CMK (cell line): Measurements from ENCODE around the gene BCOR.

Source experiments
- DNase-seq: peaks from one replicate; pipeline ENCODE4 v3.0.0-alpha.2; 2010; ENCODE audit warnings: low read depth

The BCOR gene

DNA sequence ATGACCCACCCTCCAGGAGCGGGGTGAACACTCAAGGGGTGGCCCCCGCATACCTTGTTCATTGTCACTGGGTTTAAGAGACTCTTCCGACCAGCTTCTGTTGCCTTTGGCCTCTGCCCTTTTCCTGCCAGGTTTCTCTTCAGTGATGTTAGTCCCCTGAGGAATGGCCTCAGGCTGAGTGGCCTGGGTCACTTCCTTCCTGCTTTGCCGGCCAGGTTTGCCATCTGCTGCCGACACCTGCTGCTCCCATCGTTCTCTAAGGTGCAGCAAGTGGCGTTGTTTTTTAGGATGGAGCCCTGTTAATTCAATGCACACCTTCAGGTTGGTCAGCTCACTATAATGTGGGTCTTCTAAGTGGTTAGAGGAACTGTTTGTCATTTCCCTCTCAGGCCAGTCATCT lies 34.2 kb downstream of the BCOR start:
- DNase-seq = no peak

DNA sequence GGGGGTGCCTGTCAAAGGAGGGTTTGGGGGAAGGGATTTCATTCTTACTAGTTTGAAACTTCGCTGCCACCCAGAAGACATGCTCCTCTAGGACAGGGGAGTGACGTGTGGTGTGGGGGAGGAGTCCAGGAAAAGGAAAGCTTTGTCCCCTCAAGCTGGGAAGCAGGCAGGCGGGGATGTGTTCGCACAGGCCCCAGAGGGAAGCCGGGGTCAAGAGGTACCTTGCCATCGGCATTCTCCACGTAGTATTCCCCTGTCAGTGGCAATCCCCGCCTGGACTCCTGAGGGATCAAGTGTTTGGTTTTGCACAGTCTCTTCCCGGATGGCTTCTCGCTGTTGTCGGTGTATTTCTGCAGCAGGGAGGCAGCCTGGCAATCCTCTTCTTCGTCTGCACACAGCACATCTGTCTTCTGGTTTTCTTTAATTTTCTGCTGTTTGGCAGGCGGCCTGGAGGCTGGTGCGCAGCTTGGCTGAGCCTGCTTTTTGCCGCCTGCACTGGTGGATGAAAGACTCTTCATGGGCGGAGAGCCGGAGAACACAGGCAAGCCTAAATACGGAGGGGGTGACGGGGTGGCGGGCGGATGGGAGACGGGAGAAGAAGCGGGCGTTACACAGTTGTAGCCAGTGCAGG lies 35.1 kb downstream of the BCOR start:
- DNase-seq = no peak

- no peak for DNase-seq
Observed at GRCh38 chrX:40061871-40062524, 35.8 kb downstream of the BCOR start.

DNA sequence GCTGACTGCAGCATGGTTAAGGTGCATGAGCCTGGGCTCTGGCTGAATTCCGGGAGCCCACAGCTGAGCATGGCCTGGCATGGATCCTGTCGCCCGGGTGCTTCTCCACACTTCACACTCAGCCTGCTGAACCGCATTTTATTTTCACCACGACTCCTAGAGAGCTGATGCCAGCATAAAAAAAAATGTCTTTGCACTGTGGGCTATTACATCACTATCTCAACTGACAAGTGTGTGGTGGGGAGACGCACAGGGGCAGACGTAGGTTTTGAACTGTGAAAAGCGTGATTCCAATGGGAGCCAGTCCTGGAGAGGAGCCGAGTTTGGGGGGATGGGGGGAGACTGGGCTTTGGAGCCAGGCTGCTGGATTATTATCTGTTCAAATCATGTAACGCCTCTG lies 36.8 kb downstream of the BCOR start:
- no peak for DNase-seq

DNA sequence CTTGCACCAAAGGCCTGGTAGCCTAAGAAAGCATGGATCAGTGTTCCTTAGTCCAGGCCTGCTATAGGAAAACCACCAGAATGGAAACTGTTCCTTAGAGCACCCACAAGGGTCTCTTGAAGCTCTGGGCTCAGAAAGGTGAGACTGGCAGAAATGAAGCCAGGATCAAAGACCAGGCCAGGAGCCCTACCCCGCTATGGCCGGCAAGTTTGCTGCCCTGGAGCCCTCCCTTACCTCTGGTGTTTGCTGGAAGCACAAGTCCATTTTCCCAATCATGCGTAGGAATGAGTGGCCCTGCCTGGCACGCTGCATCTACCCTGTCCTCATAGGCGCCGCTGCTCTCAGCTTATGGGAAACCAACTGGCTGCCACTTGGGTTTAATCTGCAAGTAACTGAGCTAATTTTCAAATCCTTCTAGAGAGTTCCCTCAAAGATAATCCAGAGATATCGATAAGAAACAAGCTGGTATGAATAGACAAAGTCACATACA lies 37.4 kb downstream of the BCOR start:
- DNase-seq = no peak

GRCh38 chrX:40058719-40059118 lies 39.0 kb downstream of the BCOR start:
- DNase-seq = no peak

GRCh38 chrX:40057405-40057804 lies 40.4 kb downstream of the BCOR start:
- no peak for DNase-seq

GRCh38 chrX:40056420-40056819 lies 41.3 kb downstream of the BCOR start:
- DNase-seq = no peak

GRCh38 chrX:40055495-40055894 lies 42.3 kb downstream of the BCOR start:
- no peak for DNase-seq

- DNase-seq = no peak
Observed at GRCh38 chrX:40054793-40055192, 43.0 kb downstream of the BCOR start.

DNA sequence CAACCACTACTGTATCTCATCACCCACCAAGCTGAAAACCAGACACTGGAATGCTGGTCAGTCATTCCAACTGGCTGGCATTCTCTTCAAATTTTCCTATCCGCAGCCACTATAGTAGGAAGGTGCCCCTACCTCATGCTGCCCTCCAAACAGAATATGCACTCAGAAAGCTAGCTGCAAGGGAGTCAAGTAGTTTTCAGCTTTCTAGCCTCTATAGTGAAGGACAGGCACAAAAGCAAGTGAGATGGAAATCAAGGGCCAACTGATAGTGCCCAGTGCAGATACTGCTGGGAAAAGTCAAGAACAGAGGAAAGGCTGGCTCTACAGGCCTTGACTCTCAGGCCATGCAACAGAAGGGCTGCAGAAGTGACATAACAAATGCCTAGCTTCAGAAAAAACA lies 47.2 kb downstream of the BCOR start:
- DNase-seq = no peak

- DNase-seq = no peak
Observed at GRCh38 chrX:40049084-40049641, 48.6 kb downstream of the BCOR start.

DNA sequence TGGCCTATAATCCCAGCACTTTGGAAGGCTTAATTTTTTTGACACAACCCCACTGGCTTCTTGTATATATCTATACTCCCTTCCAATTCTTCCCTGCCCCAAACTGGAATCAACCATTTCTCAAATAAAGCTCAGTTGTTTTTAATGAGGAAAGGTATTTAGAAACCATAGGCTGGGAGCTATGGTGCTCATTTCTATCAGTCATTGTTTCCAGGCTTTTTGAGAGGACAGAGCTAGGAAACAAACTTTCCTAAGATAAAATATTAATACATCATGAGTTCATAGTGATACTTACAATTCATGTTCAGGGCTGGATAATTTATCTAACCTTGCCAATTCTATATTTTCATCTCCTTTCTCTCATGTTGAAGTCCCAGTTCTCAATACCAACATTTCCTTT lies 50.3 kb downstream of the BCOR start:
- DNase-seq = no peak

DNA sequence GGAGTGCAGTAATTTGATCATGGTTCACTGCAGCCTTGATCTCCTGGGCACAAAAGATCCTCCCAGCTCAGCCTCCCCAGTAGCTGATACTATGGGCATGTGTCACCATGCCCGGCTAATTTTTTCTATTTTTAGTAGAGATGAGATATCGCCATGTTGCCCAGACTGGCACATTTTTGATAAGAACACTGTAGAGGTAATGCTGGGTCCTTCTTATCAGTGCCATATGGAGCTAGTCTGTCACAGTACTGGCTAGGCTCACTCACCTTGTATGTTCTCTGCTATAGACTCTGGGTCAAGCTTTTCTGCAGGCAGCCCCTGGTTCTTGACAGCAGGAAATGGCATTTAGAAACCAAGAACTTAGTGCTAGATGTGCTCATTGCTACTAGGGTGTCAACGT lies 53.9 kb downstream of the BCOR start:
- peak; percentile 12 for DNase-seq

GRCh38 chrX:40041915-40042314 lies 55.8 kb downstream of the BCOR start:
- DNase-seq = no peak

DNA sequence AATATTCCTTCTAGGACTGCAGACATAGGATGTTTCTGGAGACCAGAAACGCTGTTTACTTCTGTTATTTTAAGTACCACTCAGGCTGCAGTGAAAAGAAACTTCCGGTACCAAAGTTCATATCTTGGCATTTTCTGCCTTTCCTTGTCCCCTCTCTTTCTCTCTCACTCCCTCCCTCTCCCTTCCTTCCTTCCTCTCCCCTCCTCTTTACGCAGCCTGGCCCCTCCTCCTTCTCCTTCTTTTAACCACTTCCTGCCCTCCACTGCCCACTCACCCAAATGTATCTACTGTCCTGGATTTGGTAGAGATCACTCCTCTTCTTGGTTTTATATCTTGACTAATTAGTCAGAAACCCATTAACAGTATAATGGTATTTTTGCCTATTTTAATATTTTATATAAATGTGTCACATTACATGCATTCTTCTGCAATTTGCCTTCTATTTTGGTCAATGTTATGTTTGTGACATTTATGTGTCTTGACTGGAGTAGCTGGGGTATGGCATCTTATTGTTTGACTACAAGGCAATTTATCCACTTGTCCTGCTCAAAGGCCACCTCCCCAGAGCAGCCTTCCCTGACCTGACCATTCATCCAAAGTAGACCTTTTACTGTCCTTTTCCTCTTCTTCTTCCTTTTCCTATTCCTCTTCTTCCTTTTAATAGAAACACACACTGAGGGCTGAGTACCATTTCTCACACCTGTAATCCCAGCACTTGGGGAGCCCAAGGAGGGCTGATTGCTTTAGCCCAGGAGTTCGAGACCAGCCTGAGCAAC lies 56.9 kb downstream of the BCOR start:
- peak; percentile 37 for DNase-seq

DNA sequence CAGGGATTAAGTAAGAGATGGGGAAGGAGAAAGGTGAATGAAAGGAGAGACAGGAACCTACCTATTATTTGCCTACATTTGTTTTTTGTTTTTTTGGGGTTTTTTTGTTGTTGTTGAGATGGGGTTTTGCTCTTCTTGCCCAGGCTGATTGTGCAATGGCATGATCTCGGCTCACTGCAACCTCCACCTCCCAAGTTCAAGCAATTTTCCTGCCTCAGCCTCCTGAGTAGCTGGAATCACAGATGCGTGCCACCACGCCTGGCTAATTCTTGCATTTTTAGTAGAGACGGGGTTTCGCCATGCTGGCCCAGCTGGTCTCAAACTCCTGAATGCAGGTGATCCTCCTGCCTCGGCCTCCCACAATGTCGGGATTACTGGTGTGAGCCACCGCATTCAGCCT lies 57.9 kb downstream of the BCOR start:
- DNase-seq = no peak

DNA sequence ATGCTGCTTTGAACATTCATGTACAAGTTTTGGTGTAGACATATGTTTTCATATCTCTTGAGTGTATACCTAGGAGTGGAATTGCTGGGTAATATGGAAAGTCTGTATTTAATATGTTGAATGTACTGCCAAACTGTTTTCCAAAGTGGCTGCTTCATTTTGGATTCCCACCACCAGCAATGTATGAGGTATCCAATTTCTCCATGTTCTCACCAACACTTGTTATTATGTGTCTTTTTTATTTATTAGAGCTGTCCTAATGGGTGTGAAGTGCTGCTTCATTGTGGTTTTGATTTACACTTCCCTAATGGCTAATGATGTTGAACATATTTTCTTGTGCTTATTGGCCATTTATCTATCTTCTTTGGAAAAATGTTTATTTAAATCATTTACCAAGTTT lies 60.4 kb downstream of the BCOR start:
- no peak for DNase-seq

GRCh38 chrX:40035726-40036125 lies 62.0 kb downstream of the BCOR start:
- DNase-seq = no peak

DNA sequence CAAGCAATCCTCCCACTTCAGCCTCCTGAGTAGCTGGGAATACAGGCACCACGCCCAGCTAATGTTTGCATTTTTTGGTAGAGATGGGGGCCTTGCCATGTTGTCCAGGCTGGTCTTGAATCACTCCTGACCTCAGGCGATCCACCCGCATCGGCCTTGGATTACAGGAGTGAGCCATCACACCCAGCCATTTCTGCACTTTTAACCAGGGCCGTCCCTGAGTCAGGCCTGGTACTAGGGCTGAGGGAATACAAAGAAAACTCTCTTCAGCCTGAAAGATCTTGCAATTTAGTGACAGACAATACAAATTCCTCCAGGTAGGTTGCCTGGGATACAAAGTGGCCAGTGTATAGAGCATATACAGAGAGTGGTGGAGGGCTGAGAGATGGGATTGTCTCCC lies 65.8 kb downstream of the BCOR start:
- DNase-seq = no peak

- no peak for DNase-seq
Observed at GRCh38 chrX:40030205-40030604, 67.6 kb downstream of the BCOR start.

- DNase-seq = no peak
Observed at GRCh38 chrX:40022421-40022820, 75.3 kb downstream of the BCOR start.

- no peak for DNase-seq
Observed at GRCh38 chrX:40021647-40022046, 76.1 kb downstream of the BCOR start.
